GM21825 (cell line): Measurements from ENCODE around the gene ITM2A.

ENCODE experiments used
- ATAC-seq: cut with Tn5 transposase; IDR thresholded peaks from one replicate; pipeline ENCODE4 v1.9.1; 2021; ENCODE audit warnings: mild to moderate bottlenecking, moderate library complexity; ENCODE audit not compliant: unreplicated experiment

ITM2A gene

DNA sequence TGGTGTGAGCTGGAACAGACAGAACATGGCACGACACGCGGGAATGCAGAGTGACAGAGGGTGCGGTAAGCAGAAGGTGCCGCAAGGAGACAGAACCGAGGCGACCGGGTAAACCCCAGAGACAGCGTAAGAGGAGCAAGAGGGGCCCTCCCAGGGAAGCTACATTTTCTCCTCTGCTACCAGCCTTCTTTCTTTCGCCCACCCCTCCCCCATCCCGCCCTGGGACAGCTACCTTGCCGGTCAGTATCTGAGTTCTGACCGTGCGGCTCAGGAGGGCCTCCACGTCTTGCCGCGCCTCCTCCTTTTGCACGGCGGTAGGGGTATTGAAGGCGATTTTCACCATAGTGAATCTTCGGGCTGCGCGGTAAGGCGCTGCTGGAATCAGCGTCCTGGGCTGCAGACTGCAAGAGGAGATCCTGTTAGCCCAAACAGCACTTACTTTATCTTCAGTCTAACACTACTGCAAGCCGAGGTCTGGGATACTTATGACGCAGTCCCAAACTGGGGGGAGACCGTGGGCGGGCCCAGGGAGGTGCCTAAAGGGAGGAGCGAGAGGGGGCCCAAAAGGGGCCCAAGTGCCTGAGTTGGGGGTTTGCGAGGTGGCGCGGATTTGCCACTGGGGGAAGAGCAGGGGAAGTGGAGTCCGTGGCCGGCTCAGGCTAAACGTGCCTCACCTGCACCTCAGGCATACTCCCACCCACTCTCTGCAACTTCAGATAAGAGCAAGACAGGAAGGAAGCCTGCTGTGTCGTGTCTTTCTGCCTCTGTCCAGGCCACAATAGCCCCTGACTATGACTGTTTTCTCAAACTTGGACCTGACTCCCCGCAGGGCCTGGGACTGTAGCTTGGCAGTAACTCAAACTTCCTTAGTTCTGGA lies at the start of gene ITM2A:
TSS of gene ITM2A (minus strand) at position 462 of the 877 bp plus-strand sequence. CDS start at position 343, 119 bp downstream.
- peak; percentile 75 for ATAC-seq

DNA sequence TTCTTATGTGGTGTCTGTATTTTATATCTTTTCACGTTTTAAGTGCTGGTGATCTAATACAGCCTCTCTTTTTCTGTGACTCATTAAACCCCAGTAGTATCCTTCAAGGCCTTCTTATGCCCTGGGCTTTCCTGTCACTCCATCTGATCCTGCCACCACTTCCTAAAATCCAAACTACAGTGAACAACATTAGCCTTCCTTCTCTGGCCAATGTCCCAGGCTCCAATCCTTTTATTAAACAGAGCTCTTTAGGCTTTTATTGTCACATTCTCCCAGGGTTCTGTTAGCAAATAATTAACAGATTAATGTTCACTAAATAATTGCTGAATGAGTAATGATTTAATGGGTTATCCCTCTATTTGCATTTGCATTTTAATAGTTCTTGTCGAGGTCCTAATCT lies 47.9 kb upstream of the ITM2A start:
- ATAC-seq, result no peak

DNA sequence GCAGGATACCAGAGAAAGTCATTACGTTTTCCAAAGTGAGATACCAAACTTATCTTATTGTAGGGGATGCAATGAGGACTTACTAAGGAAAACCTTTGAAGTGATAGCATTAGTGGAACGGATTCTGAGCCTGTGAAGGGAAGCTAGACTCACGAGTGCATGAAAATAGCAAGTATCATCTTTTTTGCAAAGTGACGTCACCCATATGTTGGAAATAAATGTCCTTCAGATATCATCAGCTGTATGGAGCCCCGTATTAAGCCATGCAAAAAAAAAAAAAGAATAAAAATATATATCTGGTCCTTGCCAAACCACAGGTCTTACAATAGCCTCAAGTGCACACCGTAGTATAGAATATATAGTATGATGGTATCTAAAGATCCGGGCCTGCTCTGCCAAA lies 46.8 kb upstream of the ITM2A start:
- no peak for ATAC-seq

DNA sequence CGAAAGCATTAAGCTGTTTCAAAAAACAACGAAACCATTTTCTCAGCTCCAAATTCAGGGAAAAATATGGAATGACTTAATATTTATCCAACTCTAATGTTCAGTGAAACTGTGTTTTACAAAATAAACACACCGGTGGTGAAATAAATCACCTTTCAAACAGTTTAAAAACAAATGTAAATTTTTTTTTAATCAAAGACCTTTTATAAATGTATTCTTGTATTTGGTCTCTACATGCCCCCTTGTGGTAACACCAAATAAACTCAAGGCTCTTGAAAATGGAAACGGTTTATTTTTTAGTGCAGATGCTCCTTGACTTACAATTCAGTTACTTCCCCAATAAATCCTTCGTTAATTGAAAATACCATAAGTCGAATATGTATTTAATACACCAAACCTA lies 45.8 kb upstream of the ITM2A start:
- ATAC-seq, result no peak

- ATAC-seq, result no peak
Observed at GRCh38 chrX:79412166-79412565, 45.0 kb upstream of the ITM2A start.

DNA sequence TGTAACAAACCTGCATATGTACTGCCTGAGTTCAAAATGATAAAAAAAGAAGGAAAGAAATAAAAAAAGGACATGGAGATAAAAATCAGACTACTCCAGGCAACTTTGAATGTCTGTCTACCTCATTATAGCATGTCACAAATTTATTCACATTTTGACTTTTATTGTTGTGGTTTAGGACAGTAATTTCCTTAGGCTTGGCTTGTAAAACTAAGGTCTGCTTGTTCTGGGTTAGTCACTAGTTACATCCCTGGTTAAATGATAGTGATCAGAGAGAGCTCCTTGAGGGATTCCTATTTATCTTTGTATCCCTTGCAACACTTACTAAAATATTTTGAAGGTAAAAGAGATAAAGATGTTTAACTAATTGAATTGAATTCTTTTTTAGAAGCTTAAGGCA lies 42.5 kb upstream of the ITM2A start:
- ATAC-seq, result no peak

GRCh38 chrX:79408623-79409322 lies 41.6 kb upstream of the ITM2A start:
- ATAC-seq, result no peak

DNA sequence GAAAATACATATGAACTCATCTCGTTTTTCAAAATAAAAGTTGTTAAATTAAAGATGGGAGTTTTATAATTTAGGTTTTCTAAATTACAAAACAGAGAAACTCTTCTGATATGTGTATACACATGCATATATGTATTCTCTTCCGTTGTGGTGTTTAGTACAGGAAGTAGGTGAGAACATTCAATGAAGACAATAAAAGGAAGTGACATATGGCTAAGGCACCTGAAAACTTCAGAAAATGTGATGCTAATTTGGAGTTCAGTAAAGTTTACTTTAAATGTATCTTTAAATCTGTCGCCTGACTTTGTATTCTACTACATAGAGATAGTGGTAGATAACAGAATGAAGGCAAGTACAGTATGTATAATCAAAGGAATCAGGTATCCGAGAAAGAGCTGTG lies 33.5 kb upstream of the ITM2A start:
- no peak for ATAC-seq

- ATAC-seq, result no peak
Observed at GRCh38 chrX:79375340-79375739, 8.2 kb upstream of the ITM2A start.

- no peak for ATAC-seq
Observed at GRCh38 chrX:79371640-79372039, 4.5 kb upstream of the ITM2A start.

DNA sequence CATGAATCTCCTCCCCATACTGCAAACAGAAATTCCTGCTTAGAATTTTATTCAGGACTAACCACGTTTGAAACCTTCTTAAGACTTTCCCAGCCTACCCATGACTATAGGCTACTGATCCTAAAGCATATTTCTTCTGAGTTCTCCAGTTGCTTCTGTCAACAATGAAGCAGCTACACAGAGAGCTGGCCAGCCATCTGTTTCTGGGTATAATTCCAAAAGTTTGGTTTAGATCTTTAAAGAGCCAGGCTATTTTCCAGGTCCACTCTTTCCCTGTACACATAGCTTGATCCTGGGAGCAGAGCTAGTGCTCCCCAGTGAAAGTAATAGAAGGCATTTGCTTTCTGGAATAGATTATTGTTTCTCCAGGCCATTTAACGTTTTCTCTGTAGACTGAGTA lies 4.0 kb upstream of the ITM2A start:
- ATAC-seq, result no peak

DNA sequence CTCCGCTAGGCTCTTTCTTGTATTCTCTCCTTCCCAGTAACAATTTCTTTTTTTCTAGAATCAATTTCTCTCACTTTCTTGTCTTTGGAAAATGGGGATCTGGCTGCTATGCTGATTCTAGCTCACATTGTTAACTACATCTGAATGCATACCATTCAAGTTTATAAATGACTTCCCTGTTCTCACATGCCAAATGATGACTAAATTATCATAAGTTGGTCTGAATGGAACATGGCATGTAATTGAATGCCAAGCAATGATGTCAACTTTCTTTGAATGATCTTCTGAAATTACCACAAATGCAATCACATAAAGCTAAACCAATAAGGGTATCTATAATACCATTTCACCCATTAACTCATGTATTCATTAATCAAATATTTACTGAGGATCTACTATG lies 2.7 kb upstream of the ITM2A start:
- ATAC-seq, result no peak

GRCh38 chrX:79368441-79368840 lies 1.3 kb upstream of the ITM2A start:
- no peak for ATAC-seq

DNA sequence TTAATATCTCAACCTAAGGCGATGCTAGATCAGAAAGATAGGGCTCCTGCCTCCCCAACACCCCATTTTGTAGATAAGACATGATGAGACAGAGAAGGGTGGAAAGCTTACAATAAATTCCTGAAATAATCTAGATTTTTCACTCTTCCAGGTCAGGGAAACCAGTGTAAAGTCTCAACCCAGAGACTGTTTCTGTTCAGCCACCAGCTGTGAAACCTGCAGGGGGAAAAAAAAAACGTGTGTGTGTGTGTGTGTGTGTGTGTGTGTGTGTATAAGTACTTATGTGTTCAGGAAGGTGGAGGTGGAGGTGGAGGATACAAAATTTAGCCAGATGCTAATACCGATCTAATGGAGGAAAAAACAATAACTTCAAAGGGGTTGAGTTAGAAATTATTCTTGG lies 773 bp upstream of the ITM2A start:
- ATAC-seq, result no peak

DNA sequence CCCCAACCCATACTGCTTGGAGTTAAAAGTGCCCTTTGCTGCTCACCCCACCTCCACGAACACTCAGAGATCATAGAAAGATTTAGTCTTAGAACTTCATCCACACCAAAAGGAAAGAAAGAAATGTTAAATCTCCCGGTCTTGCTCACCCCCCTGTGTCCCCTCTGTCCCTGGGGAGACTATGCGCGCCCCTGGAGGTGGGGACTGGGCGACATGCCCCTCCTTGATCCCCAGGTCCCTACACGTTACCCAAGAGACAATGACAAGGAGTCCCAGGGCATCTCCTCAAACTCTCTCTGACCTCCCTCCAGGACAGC lies 620 bp downstream of the ITM2A start:
- no peak for ATAC-seq

- ATAC-seq, result no peak
Observed at GRCh38 chrX:79365591-79365990, 1.5 kb downstream of the ITM2A start.

DNA sequence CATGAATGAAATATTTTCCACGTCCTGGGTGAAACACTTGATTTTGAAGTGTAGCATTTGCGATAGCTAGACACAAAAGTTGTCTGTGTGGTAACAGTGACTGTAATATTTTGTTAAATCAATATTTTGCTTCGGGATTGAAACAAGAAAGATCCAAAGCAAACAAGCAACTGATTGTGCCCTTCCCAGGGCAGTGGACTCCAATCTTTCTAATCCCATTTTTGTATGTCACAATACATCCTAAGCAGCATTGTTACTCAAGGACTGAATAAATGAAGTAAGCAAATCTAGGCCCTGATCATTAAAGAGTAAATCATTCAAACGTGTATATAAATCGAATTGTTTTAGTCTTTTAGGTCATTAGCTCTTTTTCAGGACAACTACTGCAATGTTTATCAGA lies 2.8 kb downstream of the ITM2A start:
- no peak for ATAC-seq

- no peak for ATAC-seq
Observed at GRCh38 chrX:79361192-79361870, 5.8 kb downstream of the ITM2A start.

GRCh38 chrX:79336869-79337815 lies 30.0 kb downstream of the ITM2A start:
- ATAC-seq, result no peak

GRCh38 chrX:79330022-79330421 lies 37.1 kb downstream of the ITM2A start:
- ATAC-seq, result no peak
